Measurements from ENCODE around the gene LMNTD2.

- TF ChIP-seq REST (IDR thresholded peaks at IDR 0.05; ENCODE audit: borderline replicate concordance) (no peak), POLR2AphosphoS5 (IDR thresholded peaks at IDR 0.05) (no peak), RAD21 (conservative IDR thresholded peaks at IDR 0.05) (no peak), EP300 (conservative IDR thresholded peaks at IDR 0.05; ENCODE audit: poor library complexity, severe bottlenecking) (no peak), EZH2 (IDR thresholded peaks at IDR 0.05; ENCODE audit: borderline replicate concordance, insufficient read depth, low read length, poor library complexity, severe bottlenecking) (no peak), MXI1 (conservative IDR thresholded peaks at IDR 0.05; ENCODE audit: poor library complexity, severe bottlenecking) (no peak), SMC3 (conservative IDR thresholded peaks at IDR 0.05; ENCODE audit: poor library complexity) (no peak), TAF1 (IDR thresholded peaks at IDR 0.05; ENCODE audit: low read depth) (no peak)
- TF ChIP-seq, protein P1, sequence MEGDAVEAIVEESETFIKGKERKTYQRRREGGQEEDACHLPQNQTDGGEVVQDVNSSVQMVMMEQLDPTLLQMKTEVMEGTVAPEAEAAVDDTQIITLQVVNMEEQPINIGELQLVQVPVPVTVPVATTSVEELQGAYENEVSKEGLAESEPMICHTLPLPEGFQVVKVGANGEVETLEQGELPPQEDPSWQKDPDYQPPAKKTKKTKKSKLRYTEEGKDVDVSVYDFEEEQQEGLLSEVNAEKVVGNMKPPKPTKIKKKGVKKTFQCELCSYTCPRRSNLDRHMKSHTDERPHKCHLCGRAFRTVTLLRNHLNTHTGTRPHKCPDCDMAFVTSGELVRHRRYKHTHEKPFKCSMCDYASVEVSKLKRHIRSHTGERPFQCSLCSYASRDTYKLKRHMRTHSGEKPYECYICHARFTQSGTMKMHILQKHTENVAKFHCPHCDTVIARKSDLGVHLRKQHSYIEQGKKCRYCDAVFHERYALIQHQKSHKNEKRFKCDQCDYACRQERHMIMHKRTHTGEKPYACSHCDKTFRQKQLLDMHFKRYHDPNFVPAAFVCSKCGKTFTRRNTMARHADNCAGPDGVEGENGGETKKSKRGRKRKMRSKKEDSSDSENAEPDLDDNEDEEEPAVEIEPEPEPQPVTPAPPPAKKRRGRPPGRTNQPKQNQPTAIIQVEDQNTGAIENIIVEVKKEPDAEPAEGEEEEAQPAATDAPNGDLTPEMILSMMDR (IDR thresholded peaks at IDR 0.05; ENCODE audit: poor library complexity, severe bottlenecking), result no peak
Measured at GRCh38 chr11:534396-535209, 25.9 kb downstream of the LMNTD2 start.
